Esophagus muscularis mucosa (tissue), 4 donors: ENCODE measurements around the gene CPXM1.

Experiments
- CTCF ChIP-seq, 3 experiments: fragments of 200-600 bp in 2 of 3; fragments of 450-650 bp in 1 of 3; sonication (generic) in 2 of 3; IDR thresholded peaks; one replicate each; pipeline ENCODE4 v1.5.1; 2017 to 2019; ENCODE audit warnings: antibody characterized with exemption in 3 of 3, mild to moderate bottlenecking in 2 of 3, moderate library complexity in 1 of 3
- EP300 ChIP-seq: sonication (generic); formaldehyde crosslinking; IDR thresholded peaks from one replicate; pipeline ENCODE4 v1.6.1; 2017; ENCODE audit warnings: antibody characterized with exemption
- POLR2A ChIP-seq: fragments of 450-650 bp; IDR thresholded peaks from one replicate; pipeline ENCODE4 v1.6.1; 2017; ENCODE audit warnings: antibody characterized with exemption, moderate library complexity, mild to moderate bottlenecking, low read depth

DNA sequence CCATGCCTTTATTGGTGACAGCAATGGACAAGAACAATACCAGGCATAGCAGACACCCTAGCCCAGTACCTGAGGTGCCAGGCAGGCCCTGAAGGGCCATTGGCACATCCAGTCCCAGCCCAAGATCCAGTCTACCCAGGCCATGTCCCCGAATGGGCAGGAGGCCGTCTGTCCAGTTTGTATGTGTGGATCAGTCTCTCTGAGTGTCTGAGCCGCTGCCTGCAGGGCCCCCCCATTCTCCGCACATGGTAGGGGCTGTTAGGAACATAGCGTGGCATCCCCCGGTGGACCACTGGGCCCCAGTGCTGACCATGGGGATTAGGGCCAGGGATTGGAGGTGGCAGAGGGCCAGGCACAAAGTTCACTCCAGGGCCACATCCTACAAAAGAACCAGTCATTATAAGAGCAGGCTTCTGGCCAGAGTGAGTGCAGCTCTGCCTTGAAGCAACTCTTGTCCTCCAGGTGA is 34.9 kb upstream of the CPXM1 start:
- TF ChIP-seq POLR2A (no peak), CTCF (IDR thresholded peaks at IDR 0.05) (no peak), EP300 (no peak)
